GM19324 (cell line): ENCODE measurements around the gene RIOX2.
"Not testable (repeated sequence)": the region's sequence is repeated elsewhere in the genome, so short reads cannot be mapped to it uniquely, and the experiment has no call there.

Source experiments
- ATAC-seq: cut with Tn5 transposase; IDR thresholded peaks from one replicate; pipeline ENCODE4 v1.9.1; 2021; ENCODE audit warnings: mild to moderate bottlenecking, moderate library complexity; ENCODE audit not compliant: unreplicated experiment, low FRiP score

Gene RIOX2

DNA sequence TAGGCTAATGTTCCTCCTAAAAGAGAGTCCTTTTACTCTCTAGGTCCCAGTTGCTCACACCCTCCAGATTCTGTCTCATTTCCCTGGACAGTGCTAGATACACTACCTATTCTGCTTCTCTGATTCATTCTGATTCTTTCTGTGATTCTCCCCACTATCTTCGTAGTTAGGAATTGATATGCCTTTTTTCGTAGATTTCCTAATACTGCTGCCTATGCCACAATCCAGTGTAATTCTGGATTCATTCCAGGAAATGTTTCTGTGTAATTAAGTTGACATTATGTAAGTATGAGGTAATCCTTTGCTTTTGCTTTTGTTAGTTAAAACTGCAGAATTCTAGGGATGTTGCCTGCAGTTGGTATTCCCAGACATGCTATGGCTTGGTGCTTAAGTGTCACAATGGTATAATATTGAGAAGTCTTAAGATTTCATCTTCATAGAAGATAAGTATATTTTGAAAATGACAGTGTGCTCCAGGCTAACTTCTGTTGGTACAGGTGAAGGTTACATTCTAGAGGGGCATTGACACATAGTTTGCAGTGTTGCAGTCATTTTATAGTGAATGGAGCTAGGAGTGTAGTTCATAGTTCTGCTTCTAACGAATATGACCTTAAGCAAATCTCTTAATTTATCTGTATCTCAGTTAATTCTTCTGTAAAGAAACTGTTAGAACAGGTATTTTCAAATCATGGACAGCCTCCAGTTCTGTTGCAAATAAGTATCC, 54.3 kb downstream of the RIOX2 start:
- no peak for ATAC-seq

DNA sequence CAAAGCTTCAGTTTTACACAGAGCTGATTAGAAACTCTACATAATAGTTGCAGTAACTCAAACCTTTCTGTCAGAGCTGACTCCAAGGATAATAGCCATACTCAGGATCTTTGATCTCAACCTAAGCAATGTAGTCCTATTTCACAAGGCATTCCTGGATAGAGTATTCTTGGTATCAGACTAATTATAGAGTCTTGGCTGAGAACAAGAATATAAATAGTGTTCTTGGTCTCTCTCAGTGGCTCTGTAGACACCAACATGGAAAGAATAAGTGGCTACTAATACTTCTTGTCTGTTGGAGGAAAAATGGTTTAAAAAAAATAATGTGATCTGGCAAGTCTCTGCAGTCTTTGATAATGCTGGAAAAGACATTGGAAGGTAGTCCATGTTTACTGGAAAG, 55.7 kb downstream of the RIOX2 start:
- no peak for ATAC-seq

DNA sequence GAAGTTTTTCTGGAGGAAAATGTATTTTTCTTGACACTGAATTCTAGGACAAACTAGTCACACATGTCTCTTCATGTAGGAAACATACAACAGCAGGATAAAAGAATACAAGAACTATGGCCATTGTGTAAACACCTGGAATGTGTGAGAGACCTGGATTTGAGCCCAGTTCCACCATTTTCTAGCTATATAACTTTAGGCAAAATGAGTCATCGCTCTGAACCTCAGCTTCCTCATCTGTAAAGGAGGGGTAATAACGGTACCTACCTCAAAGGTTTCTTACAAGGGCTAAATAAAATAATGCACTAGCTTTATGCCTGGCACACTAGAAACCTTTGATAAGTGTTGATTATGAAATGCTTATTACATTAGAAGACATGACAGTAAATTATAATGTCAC, 57.8 kb downstream of the RIOX2 start:
- no peak for ATAC-seq

DNA sequence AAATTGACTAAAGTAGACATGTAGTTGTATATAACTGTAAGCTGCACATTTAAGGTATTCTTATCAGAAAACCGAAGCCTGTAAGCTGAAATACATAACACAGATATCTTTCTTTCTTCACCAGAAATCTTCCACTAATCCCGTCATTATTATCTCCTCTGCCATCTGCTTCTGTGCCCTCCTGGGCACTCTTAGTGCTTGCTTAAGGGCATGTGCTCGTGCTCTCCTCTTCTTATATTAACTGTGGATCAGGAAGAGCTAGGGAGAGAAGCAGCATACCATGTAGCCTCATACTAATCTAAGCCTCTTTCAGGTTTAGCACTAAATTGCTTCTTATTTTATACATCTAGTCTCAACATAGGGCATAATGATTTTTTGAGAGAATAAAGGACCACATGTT, 60.8 kb downstream of the RIOX2 start:
- ATAC-seq = no peak

DNA sequence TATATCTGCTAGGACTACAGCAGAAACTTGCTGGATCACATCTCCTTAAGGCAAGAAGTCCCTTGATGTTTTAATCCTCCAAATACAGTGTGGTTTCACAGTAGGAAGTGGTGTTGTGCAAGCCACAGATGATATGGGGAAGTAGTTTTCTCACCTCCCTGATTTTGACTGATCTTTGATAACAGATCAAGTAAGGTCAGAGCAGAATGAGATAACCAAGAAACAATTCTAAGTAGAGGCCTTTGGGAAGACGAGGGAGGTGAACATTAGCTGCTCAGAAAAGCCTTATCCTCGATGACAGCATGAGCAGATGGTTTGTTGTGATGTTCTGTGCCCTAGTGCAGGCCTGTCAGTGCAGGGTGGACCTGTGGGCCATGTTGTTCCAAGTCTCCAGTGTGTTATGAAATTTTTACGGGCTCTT, 61.3 kb downstream of the RIOX2 start:
- no peak for ATAC-seq

DNA sequence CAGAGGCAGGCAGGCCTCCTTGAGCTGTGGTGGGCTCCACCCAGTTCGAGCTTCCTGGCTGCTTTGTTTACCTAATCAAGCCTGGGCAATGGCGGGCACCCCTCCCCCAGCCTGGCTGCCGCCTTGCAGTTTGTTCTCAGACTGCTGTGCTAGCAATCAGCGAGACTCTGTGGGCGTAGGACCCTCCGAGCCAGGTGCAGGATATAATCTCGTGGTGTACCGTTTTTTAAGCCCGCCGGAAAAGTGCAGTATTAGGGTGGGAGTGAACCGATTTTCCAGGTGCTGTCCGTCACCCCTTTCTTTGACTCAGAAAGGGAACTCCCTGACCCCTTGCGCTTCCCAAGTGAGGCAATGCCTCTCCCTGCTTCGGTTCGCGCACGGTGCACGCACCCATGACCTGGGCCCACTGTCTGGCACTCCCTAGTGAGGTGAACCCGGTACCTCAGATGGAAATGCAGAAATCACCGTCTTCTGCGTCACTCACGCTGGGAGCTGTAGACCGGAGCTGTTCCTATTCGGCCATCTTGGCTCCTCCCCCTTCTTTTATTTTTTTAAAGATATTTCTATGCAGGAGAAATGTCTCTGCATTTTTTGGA, 61.9 kb downstream of the RIOX2 start:
- not testable (repeated sequence) for ATAC-seq

DNA sequence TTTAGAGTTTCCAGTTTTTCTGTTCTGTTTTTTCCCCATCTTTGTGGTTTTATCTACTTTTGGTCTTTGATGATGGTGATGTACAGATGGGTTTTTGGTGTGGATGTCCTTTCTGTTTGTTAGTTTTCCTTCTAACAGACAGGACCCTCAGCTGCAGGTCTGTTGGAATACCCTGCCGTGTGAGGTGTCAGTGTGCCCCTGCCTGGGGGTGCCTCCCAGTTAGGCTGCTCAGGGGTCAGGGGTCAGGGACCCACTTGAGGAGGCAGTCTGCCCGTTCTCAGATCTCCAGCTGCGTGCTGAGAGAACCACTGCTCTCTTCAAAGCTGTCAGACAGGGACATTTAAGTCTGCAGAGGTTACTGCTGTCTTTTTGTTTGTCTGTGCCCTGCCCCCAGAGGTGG, 62.4 kb downstream of the RIOX2 start:
- ATAC-seq = not testable (repeated sequence)

DNA sequence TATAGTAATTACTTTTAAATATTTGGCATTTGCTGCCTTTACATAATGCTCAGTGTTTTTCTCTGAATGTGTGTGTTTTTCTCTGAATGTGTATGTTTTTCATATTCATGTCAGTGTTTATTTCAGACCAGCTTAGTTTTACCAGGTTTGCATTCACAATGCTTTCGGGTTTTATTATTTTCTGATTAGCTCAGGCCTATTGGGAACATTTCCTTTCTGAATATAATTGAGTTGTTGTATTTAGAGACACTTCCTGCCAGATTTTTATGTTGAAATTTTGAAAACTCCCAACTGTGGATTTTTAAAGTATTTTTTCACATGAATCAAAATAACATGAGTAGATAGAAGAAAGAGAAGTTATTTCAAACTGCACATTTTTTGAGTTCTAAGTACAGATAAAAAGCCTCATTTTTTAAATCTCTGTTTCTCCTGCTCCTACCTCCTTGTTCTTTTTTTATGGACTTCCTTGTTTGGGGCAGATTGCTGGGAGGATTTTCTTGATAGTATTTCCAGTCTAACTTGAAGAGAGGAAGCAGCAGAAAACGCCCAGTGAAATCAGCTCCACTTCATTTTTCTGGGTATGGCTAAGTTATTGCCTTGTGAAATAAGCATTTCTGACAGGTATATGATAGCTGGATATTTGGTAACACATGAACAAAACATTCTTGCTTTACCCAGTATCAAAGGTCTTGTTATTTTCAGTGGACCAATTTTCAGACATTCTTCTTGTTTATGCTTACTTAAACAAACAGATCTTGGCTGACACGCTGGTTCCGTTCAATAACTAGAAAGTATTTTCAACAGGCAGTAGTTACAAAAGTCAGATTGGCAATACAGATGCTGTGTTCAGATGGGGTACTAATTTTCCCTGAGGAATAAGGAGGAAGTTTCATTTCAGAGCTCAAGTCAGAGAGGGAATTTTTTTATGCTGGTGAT, 70.7 kb downstream of the RIOX2 start:
- no peak for ATAC-seq

DNA sequence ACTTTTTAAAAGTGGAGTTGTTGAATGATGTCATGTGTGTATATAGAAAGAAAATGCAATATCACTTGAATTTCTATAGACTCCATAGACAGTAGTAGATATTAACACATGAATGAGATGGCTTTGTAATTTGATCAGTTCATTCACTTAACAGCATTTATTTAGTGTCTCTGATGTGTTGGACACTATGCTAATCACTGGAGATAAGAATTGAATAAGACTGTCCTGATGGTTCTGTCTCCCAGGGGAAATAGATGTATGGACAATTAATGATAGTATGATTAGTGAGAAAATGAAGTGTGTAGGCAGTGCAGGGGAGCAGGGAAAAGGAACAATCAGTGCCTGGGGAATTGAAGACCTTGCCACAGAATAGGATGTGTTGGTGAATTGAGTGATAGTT, 72.9 kb downstream of the RIOX2 start:
- no peak for ATAC-seq

DNA sequence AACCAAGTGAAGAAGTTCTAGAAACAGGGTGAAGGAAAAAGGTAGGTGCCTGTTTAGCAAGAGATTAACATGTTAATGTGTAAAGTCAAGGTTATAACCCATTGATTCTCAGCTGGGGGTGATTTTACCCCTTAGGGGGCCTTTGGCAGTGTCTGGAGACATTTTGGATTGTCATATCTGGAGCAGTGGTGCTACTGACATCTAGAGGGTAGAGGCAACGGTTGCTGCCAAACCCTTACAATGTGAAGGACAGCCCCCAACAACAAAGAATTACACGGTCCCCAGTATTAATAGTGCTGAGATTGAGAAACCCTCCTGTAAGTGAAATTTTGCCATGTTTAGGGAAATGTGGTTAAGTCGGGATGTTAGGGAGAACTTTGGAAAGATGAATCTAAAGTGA, 75.7 kb downstream of the RIOX2 start:
- ATAC-seq = no peak

DNA sequence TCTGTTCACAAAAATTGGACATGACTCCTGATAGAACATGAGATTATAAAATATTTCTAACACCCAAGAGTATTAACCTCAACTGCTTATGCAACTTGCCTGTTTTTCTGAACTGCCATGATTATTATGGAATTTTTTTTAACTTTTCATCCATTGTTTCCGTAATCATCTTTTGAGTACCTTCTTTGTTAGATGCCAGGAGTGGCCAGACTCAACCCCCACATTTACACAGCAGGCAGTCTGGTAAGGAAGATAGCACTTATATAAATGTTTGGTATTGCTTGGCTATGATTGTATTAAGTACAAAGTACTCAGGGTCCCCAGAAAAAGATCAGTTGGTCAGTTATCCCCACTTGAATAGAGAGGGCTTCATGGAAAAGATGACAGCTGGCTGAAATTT, 76.1 kb downstream of the RIOX2 start:
- ATAC-seq = no peak

DNA sequence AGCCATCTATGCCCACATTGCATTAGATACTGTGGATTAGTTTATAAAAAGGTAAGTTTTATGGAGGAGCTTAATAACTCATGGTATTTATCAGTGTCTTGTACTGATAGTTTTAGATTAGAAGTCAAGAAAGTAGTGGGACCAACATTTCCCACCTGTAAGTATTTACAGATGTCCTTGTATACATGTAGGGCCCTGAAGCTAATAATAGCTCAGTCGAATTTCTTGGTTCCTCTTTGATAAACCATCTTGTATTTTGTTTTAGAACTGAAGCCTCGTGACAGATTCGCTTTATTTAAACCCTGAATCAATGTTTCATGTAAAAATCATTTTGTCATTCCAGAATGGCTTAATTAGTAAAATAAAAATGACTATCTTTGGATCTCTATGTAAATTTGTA, 77.0 kb downstream of the RIOX2 start:
- ATAC-seq = peak; percentile 58

DNA sequence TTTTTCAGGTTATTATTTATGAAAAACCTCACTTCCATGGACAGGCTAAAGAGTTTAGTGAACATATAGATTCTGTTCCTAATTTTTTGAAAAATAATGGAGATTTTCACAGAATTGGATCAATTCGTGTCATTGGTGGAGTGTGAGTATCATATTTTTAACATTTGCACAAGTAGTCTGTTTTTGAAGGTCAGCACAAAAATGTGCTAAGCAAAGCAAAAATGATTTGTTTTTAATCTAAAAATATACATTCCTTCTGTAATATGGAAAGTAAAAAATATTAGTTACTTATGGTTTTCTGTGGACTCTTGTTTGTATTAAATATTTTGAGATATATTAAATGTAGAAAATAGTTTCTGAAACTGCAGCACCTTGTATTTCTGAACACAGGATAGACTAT, 79.4 kb downstream of the RIOX2 start:
- no peak for ATAC-seq
